Naive thymus-derived CD4-positive, alpha-beta T cell (primary cell): ENCODE data around the gene CCDC82. TPM values are rescaled to one million over a fixed set of nuclear protein-coding genes. Genes with fewer than 3 reads are reported as not detected.

Experiments
- ATAC-seq: fragments of 150-1000 bp; cut with Tn5 transposase; 2 replicates; pipeline ENCODE4 v1.10.0; 2021; ENCODE audit warnings: mild to moderate bottlenecking, moderate library complexity
- CTCF ChIA-PET: fragments of 350-600 bp; sonication (Branson Sonifier 250); formaldehyde crosslinking; loops from one replicate; lab custom pipeline; 2021; ENCODE audit warnings: antibody characterized with exemption; lab: Charles Lee
- POLR2A ChIA-PET: fragments of 350-600 bp; sonication (Branson Sonifier 250); formaldehyde crosslinking; loops from one replicate; lab custom pipeline; 2021; ENCODE audit warnings: antibody characterized with exemption, inconsistent platforms; lab: Charles Lee
- DNase-seq, 9 donors: peaks; one replicate each; pipeline versions ENCODE4 v3.0.0 to v3.0.0-alpha.2; 2020 to 2022; ENCODE audit warnings: mixed read lengths in 1 of 9
- H3K27ac ChIP-seq: one replicate; pipeline ENCODE4 v1.7.0; 2013; ENCODE audit warnings: mild to moderate bottlenecking, low read depth, low read length, moderate library complexity
- H3K27me3 ChIP-seq, 2 donors: one replicate each; pipeline ENCODE4 v1.7.0; 2013; ENCODE audit warnings: low read length in 2 of 2, mild to moderate bottlenecking in 2 of 2, moderate library complexity in 2 of 2; ENCODE audit not compliant: control insufficient read depth in 2 of 2, insufficient read depth in 2 of 2
- H3K36me3 ChIP-seq, 3 experiments: 1 replicate in 2 of 3; 2 replicates in 1 of 3; pipeline ENCODE4 v1.7.0; 2013; ENCODE audit warnings: low read length in 3 of 3, mild to moderate bottlenecking in 3 of 3, moderate library complexity in 1 of 3; ENCODE audit not compliant: insufficient read depth in 3 of 3, control insufficient read depth in 2 of 3
- H3K4me1 ChIP-seq, 2 donors: one replicate each; pipeline ENCODE4 v1.7.0; 2013; ENCODE audit warnings: low read length in 2 of 2, mild to moderate bottlenecking in 2 of 2, moderate library complexity in 1 of 2; ENCODE audit not compliant: control insufficient read depth in 2 of 2, insufficient read depth in 2 of 2
- H3K4me3 ChIP-seq: 2 replicates; pipeline ENCODE4 v1.7.0; 2013; ENCODE audit warnings: mild to moderate bottlenecking, low read length
- H3K9me3 ChIP-seq, 3 experiments: 1 replicate in 2 of 3; 2 replicates in 1 of 3; pipeline ENCODE4 v1.7.0; 2013; ENCODE audit warnings: low read length in 3 of 3; ENCODE audit not compliant: control insufficient read depth in 2 of 3
- H3K27ac Mint-ChIP-seq, 9 donors: one replicate each; pipeline ENCODE4 v1.8.0; 2020 to 2022; ENCODE audit warnings: mixed read lengths in 9 of 9, mild to moderate bottlenecking in 8 of 9, moderate library complexity in 5 of 9, inconsistent platforms in 2 of 9
- H3K27me3 Mint-ChIP-seq, 5 donors: one replicate each; pipeline ENCODE4 v1.8.0; 2021 to 2022; ENCODE audit warnings: mixed read lengths in 5 of 5, mild to moderate bottlenecking in 1 of 5
- H3K36me3 Mint-ChIP-seq, 5 donors: one replicate each; pipeline ENCODE4 v1.8.0; 2020 to 2022; ENCODE audit warnings: mixed read lengths in 5 of 5, mild to moderate bottlenecking in 3 of 5, inconsistent platforms in 1 of 5
- H3K4me1 Mint-ChIP-seq, 7 donors: one replicate each; pipeline ENCODE4 v1.8.0; 2020 to 2022; ENCODE audit warnings: mixed read lengths in 7 of 7, mild to moderate bottlenecking in 3 of 7, inconsistent platforms in 1 of 7
- H3K4me3 Mint-ChIP-seq, 10 donors: one replicate each; pipeline ENCODE4 v1.8.0; 2020 to 2022; ENCODE audit warnings: mild to moderate bottlenecking in 10 of 10, mixed read lengths in 10 of 10, moderate library complexity in 6 of 10, inconsistent platforms in 2 of 10
- H3K9me3 Mint-ChIP-seq, 11 donors: one replicate each; pipeline ENCODE4 v1.8.0; 2020 to 2022; ENCODE audit warnings: mixed read lengths in 11 of 11, mild to moderate bottlenecking in 4 of 11, inconsistent platforms in 1 of 11, moderate library complexity in 1 of 11
- intact Hi-C, 2 donors: fragments of 100-400 bp; cut with micrococcal nuclease; formaldehyde crosslinking; loops; one replicate each; pipeline ENCODE4 v1.15.1; 2023
- polyA plus RNA-seq, 2 donors: library from polyadenylated mRNA; unstranded; fragments of 300-500 nt; fragmentation: Illumina TruSeq; gene quantifications; one replicate each; pipeline ENCODE4 v1.2.3, GENCODE V29; 2021
- total RNA-seq, 6 experiments: library from RNA in 5 of 6; stranded (reverse) in 5 of 6; gene quantifications; 1 replicate in 5 of 6; 2 replicates in 1 of 6; pipeline ENCODE4 v1.2.3 and lab custom pipeline; 2021 to 2026

Gene CCDC82
- total and polyA plus RNA-seq, 7 experiments from 2014 or later = 21.9 to 46.2 (median 32.0) TPM

GRCh38 chr11:96376796-96377195 is 12.9 kb downstream of the CCDC82 start:
- Histone ChIP-seq H3K9me3 (no peaks in the 10 kb centered on the region), H3K27ac (no peak overlapping the region), H3K36me3 (peaks cover 0 to 10% (median 5%) of the 10 kb centered on the region in 3 experiments), H3K4me1 (no peaks in the 10 kb centered on the region), H3K27me3 (no peaks in the 10 kb centered on the region), H3K4me3 (no peak overlapping the region)
- no peak for DNase-seq
- Mint-ChIP-seq H3K4me3 (no peak overlapping the region), H3K27me3 (no peaks in the 10 kb centered on the region), H3K4me1 (peaks cover 0 to 11% (median 6%) of the 10 kb centered on the region in 7 donors), H3K9me3 (no peaks in the 10 kb centered on the region), H3K27ac (no peak overlapping the region), H3K36me3 (peaks cover 9 to 53% (median 27%) of the 10 kb centered on the region in 5 donors)
- POLR2A ChIA-PET = no interaction called here
- intact Hi-C loops = no loop called here
- no peak for ATAC-seq
- CTCF ChIA-PET = no interaction called here

- no peak overlapping the region for H3K27ac ChIP-seq
- DNase-seq (no peak), ATAC-seq (no peak)
- no peaks in the 10 kb centered on the region for H3K9me3 ChIP-seq
- Mint-ChIP-seq H3K4me1 (peaks cover 0 to 6% (median 2%) of the 10 kb centered on the region in 7 donors), H3K27me3 (no peaks in the 10 kb centered on the region), H3K36me3 (peaks cover 10 to 45% (median 36%) of the 10 kb centered on the region in 5 donors), H3K4me3 (no peak overlapping the region), H3K9me3 (peaks cover 0 to 2% (median 0%) of the 10 kb centered on the region in 11 donors), H3K27ac (no peak overlapping the region)
- ChIA-PET POLR2A (no interaction called here), CTCF (no interaction called here)
- H3K4me1 ChIP-seq = no peaks in the 10 kb centered on the region
- no peaks in the 10 kb centered on the region for H3K27me3 ChIP-seq
- H3K36me3 ChIP-seq = peaks cover 0 to 13% (median 0%) of the 10 kb centered on the region in 3 experiments
- H3K4me3 ChIP-seq = no peak overlapping the region
- intact Hi-C loops = no loop called here
Measured at GRCh38 chr11:96373826-96374225, 15.9 kb downstream of the CCDC82 start.

DNA sequence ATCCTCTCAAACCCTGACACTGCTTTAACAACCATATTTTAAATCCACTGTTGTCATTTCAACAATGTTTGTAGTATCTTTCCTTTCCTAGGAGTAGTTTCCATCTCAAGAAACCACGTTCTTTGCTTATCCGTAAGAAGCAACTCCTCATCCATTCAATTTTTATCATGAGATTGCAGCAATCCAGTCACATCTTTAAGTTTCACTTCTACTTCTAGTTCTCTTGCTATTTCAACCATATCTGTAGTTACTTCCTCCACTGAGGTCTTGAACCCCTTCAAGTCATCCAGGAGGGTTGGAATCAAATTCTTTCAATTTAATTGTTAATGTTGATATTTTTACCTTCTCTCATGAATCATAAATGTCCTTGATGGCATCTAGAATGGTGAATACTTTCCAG is 22.4 kb downstream of the CCDC82 start:
- Histone ChIP-seq H3K9me3 (no peaks in the 10 kb centered on the region), H3K4me1 (no peaks in the 10 kb centered on the region), H3K27ac (no peak overlapping the region), H3K27me3 (no peaks in the 10 kb centered on the region), H3K36me3 (peaks cover 0 to 10% (median 5%) of the 10 kb centered on the region in 3 experiments), H3K4me3 (no peak overlapping the region)
- ATAC-seq (no peak), DNase-seq (no peak)
- intact Hi-C loops = no loop called here
- no peak overlapping the region for H3K4me3 Mint-ChIP-seq
- no peak overlapping the region for H3K27ac Mint-ChIP-seq
- no peaks in the 10 kb centered on the region for H3K27me3 Mint-ChIP-seq
- peaks cover 0 to 3% (median 0%) of the 10 kb centered on the region in 11 donors for H3K9me3 Mint-ChIP-seq
- ChIA-PET CTCF (no interaction called here), POLR2A (no interaction called here)
- peaks cover 0 to 5% (median 0%) of the 10 kb centered on the region in 7 donors for H3K4me1 Mint-ChIP-seq
- H3K36me3 Mint-ChIP-seq = peaks cover 6 to 34% (median 28%) of the 10 kb centered on the region in 5 donors

GRCh38 chr11:96366024-96366423 is 23.7 kb downstream of the CCDC82 start:
- ATAC-seq = no peak
- ChIA-PET CTCF (interaction anchor here (1.6 kb wide), 1 partner anchor 530 kb away, joined by 3 read pairs; no protein-coding TSS in a partner anchor), POLR2A (interaction anchor here (0.6 kb wide), 1 partner anchor 312 kb away, joined by 4 read pairs; no protein-coding TSS in a partner anchor)
- no peak for DNase-seq
- Mint-ChIP-seq H3K9me3 (peaks cover 0 to 3% (median 0%) of the 10 kb centered on the region in 11 donors), H3K27ac (no peak overlapping the region), H3K36me3 (peaks cover 6 to 29% (median 20%) of the 10 kb centered on the region in 5 donors), H3K27me3 (no peaks in the 10 kb centered on the region), H3K4me1 (peaks cover 0 to 3% (median 0%) of the 10 kb centered on the region in 7 donors), H3K4me3 (no peak overlapping the region)
- H3K9me3 ChIP-seq = no peaks in the 10 kb centered on the region
- peaks cover 0 to 10% (median 5%) of the 10 kb centered on the region in 3 experiments for H3K36me3 ChIP-seq
- intact Hi-C loops = no loop called here
- no peaks in the 10 kb centered on the region for H3K27me3 ChIP-seq
- no peaks in the 10 kb centered on the region for H3K4me1 ChIP-seq
- no peak overlapping the region for H3K27ac ChIP-seq
- no peak overlapping the region for H3K4me3 ChIP-seq

GRCh38 chr11:96365493-96365892 is 24.2 kb downstream of the CCDC82 start:
- Histone ChIP-seq H3K4me3 (no peak overlapping the region), H3K4me1 (no peaks in the 10 kb centered on the region), H3K36me3 (peaks cover 0 to 5% (median 5%) of the 10 kb centered on the region in 3 experiments), H3K27me3 (no peaks in the 10 kb centered on the region), H3K27ac (no peak overlapping the region), H3K9me3 (no peaks in the 10 kb centered on the region)
- Mint-ChIP-seq H3K27me3 (no peaks in the 10 kb centered on the region), H3K4me3 (no peak overlapping the region), H3K9me3 (peaks cover 0 to 3% (median 0%) of the 10 kb centered on the region in 11 donors), H3K4me1 (peaks cover 0 to 3% (median 0%) of the 10 kb centered on the region in 7 donors), H3K36me3 (peaks cover 6 to 26% (median 15%) of the 10 kb centered on the region in 5 donors), H3K27ac (no peak overlapping the region)
- intact Hi-C loops = no loop called here
- CTCF ChIA-PET = interaction anchor here (0.6 to 1.6 kb wide), 3 partner anchors 24 to 1267 kb away, joined by 3 to 4 read pairs (median 3); partner anchors contain the start of genes CCDC82 and JRKL
- no peak for ATAC-seq
- DNase-seq = no peak
- POLR2A ChIA-PET = interaction anchor here (0.6 kb wide), 1 partner anchor 312 kb away, joined by 4 read pairs; no protein-coding TSS in a partner anchor

DNA sequence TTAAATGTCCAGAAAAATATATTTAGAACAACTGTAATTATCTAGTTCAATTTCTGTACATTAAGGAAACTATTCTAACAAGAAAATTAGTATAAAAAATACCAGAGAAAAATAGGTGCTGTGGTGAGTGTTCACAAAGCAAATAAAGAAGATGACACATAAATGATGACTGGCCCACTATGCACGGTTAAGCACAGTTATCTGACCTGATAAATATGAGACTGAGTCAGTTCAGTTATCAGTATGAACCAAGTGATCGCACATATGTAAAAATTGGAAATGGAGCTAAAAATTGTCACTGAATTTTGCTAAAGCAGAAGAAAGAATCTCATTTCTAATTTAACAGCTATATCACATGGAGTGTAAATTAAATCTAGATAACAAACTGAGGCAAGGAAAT is 27.9 kb downstream of the CCDC82 start:
- no peak overlapping the region for H3K4me3 ChIP-seq
- H3K4me1 ChIP-seq = no peaks in the 10 kb centered on the region
- no peak overlapping the region for H3K27ac Mint-ChIP-seq
- no peaks in the 10 kb centered on the region for H3K9me3 Mint-ChIP-seq
- ATAC-seq = no peak
- H3K9me3 ChIP-seq = no peaks in the 10 kb centered on the region
- DNase-seq = no peak
- H3K36me3 ChIP-seq = peaks cover 0 to 21% (median 5%) of the 10 kb centered on the region in 3 experiments
- intact Hi-C loops = no loop called here
- peaks cover 5 to 23% (median 16%) of the 10 kb centered on the region in 5 donors for H3K36me3 Mint-ChIP-seq
- no peak overlapping the region for H3K27ac ChIP-seq
- no peaks in the 10 kb centered on the region for H3K27me3 ChIP-seq
- ChIA-PET POLR2A (interaction anchor here (0.7 kb wide), 1 partner anchor 113 kb away, joined by 3 read pairs; no protein-coding TSS in a partner anchor), CTCF (interaction anchor here (0.9 to 1.1 kb wide), 2 partner anchors 19 to 305 kb away, joined by 3 to 6 read pairs; partner anchors contain the start of gene MAML2)
- H3K4me1 Mint-ChIP-seq = peaks cover 0 to 22% (median 0%) of the 10 kb centered on the region in 7 donors
- no peaks in the 10 kb centered on the region for H3K27me3 Mint-ChIP-seq
- no peak overlapping the region for H3K4me3 Mint-ChIP-seq
